ENCODE data around the gene SCO2. TPM values are rescaled to one million over a fixed set of nuclear protein-coding genes. Genes with fewer than 3 reads are reported as not detected.

SCO2 gene
- total and polyA plus RNA-seq, 9 of the 15 experiments (the other 6 are each of a cell fraction or from before 2014, with no cell fraction given) = 0.34 to 4.0 (median 1.1) TPM; not detected in 3

DNA sequence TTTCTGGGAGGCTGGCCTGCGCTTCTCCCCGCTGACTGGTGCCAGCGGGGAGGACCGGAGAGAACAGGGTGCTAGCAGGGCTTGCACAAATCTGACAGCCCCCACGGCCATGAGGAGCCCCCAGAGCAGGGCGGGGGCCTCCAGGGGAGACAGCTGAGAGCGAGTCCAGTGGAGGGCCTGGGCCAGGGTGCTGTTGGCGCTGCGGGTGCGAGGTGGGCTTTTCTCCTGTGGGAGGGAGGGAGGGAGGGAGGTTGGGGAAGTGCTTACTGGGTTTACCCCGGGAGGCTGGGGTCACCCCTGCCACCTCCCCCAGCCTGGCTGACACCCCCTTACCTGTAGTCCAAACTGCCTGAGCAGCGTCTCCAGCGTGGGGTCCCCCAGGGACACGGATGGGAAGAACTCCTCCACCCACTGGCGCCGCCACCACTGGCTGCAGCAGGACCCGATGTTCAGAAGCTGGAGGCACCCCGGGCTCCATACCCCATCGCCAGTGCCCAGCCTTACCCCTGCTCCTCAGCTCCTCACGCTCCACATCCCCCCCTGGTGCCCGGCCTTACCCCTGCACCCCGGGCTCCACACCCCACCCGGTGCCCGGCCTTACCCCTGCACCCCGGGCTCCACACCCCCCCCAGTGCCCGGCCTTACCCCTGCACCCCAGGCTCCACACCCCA lies 21.8 kb downstream of the SCO2 start:
- no peak for ATAC-seq
- H3K9ac ChIP-seq (ENCODE audit: insufficient read depth in 1 of 2, low read depth in 2 of 2, low read length in 2 of 2) = no peak overlapping the region
- FAIRE-seq = no peak

More for the DNA sequence above, 21.8 kb downstream of the SCO2 start:
- no peak for DNase-seq (ENCODE audit: extremely low read depth in 1 of 4, low spot score in 3 of 4)
- Histone ChIP-seq H2AFZ (ENCODE audit: low read depth, low read length) (no peak overlapping the region), H3K27ac (ENCODE audit: extremely low read depth, low read depth, low read length) (no peak overlapping the region), H3K4me3 (no peak overlapping the region), H3K36me3 (ENCODE audit: control insufficient read depth, insufficient read depth, low read length) (peaks cover 22% of the 10 kb centered on the region; the same call in 1 of the 3 replicates), H3K9me1 (ENCODE audit: control insufficient read depth, insufficient read depth, low read length) (no peaks in the 10 kb centered on the region), H3K4me2 (ENCODE audit: insufficient read depth, low read length) (no peak overlapping the region), H3K79me2 (ENCODE audit: control insufficient read depth, insufficient read depth, low read length) (peaks cover 14% of the 10 kb centered on the region), H3K9me3 (replicated peaks; ENCODE audit: control insufficient read depth, insufficient read depth, low read depth, low read length) (0 out of 2 replicates have a peak, but pooled peaks cover 1% of the 10 kb centered on the region), H4K20me1 (replicated peaks; ENCODE audit: control insufficient read depth, insufficient read depth, low read length) (no peaks in the 10 kb centered on the region), H3K27me3 (ENCODE audit: control insufficient read depth in 2 of 2, insufficient read depth in 2 of 2, low read length in 2 of 2) (no peaks in the 10 kb centered on the region), H3K4me1 (replicated peaks in 1 of 2; ENCODE audit: control insufficient read depth in 2 of 2, insufficient read depth in 2 of 2, low read length in 2 of 2) (peaks cover 0 to 33% of the 10 kb centered on the region in 2 experiments; a peak in 2 of 5 replicates)
- ChIA-PET POLR2A (interaction anchor here (1.2 kb wide), 1 partner anchor 33 kb away, joined by 4 read pairs; no protein-coding TSS in a partner anchor), CTCF (ENCODE audit: low intra/inter-chr PET ratio) (no interaction called here)
- intact Hi-C loops (cut with micrococcal nuclease) = no loop called here
- TF ChIP-seq IFI16 (CRISPR knock-in tag; IDR thresholded peaks at IDR 0.05) = no peak
- no peak for TF ChIP-seq SMARCE1 (IDR thresholded peaks at IDR 0.05)
- TF ChIP-seq SMC3 (conservative IDR thresholded peaks at IDR 0.05; ENCODE audit: insufficient read depth, low read depth, low read length) = no peak
- TF ChIP-seq ELF2 (CRISPR knock-in tag; IDR thresholded peaks at IDR 0.05) = no peak
- TF ChIP-seq FIP1L1 (IDR thresholded peaks at IDR 0.05; ENCODE audit: low read depth, low read length, poor library complexity, severe bottlenecking) = no peak
- no peak for TF ChIP-seq ZNF23 (CRISPR knock-in tag; IDR thresholded peaks at IDR 0.05)
- TF ChIP-seq WHSC1 (IDR thresholded peaks at IDR 0.05; ENCODE audit: low read length) = no peak
- no peak for TF ChIP-seq RAD21 (CRISPR knock-in tag; conservative IDR thresholded peaks at IDR 0.05 in 1 of 2, IDR thresholded peaks at IDR 0.05 in 1 of 2)
- TF ChIP-seq LARP7 (IDR thresholded peaks at IDR 0.05) = no peak
- TF ChIP-seq, protein P1, sequence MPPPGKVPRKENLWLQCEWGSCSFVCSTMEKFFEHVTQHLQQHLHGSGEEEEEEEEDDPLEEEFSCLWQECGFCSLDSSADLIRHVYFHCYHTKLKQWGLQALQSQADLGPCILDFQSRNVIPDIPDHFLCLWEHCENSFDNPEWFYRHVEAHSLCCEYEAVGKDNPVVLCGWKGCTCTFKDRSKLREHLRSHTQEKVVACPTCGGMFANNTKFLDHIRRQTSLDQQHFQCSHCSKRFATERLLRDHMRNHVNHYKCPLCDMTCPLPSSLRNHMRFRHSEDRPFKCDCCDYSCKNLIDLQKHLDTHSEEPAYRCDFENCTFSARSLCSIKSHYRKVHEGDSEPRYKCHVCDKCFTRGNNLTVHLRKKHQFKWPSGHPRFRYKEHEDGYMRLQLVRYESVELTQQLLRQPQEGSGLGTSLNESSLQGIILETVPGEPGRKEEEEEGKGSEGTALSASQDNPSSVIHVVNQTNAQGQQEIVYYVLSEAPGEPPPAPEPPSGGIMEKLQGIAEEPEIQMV (tag; conservative IDR thresholded peaks at IDR 0.05; ENCODE audit: low read depth) = no peak
- TF ChIP-seq NCOA4 (IDR thresholded peaks at IDR 0.05; ENCODE audit: partially characterized antibody) = no peak
- TF ChIP-seq U2AF2 (optimal IDR thresholded peaks at IDR 0.05; ENCODE audit: low read depth, low read length) = no peak
- TF ChIP-seq ZNF766 (CRISPR knock-in tag; conservative IDR thresholded peaks at IDR 0.05) = no peak
- no peak for TF ChIP-seq ARID3B (CRISPR knock-in tag; IDR thresholded peaks at IDR 0.05; ENCODE audit: borderline replicate concordance)
- no peak for TF ChIP-seq NUFIP1 (IDR thresholded peaks at IDR 0.05; ENCODE audit: partially characterized antibody)
- in situ Hi-C loops (cut with MboI) = no loop called here
- BruUV-seq (replicated peaks) = no TSS peak
- 100% methylated on average over 3 of the region's 26 CpGs for WGBS (ENCODE audit: insufficient coverage, low coverage, missing lambda C conversion rate)
